Osteocyte (in vitro differentiated cells): ENCODE results near the gene SNX1. TPM values are rescaled to one million over a fixed set of nuclear protein-coding genes. Genes with fewer than 3 reads are reported as not detected.

Experiments used
- DNase-seq: peaks from one replicate; pipeline ENCODE4 v3.0.0; 2021; ENCODE audit warnings: mixed read lengths; ENCODE audit not compliant: unreplicated experiment; ENCODE audit errors: extremely low spot score
- H3K27ac Mint-ChIP-seq: one replicate; pipeline ENCODE4 v1.8.0; 2021; ENCODE audit warnings: mild to moderate bottlenecking, mixed read lengths; ENCODE audit not compliant: unreplicated experiment
- H3K27me3 Mint-ChIP-seq: one replicate; pipeline ENCODE4 v1.8.0; 2021; ENCODE audit warnings: mixed read lengths; ENCODE audit not compliant: unreplicated experiment
- H3K36me3 Mint-ChIP-seq: one replicate; pipeline ENCODE4 v1.8.0; 2021; ENCODE audit warnings: mixed read lengths; ENCODE audit not compliant: unreplicated experiment
- H3K4me1 Mint-ChIP-seq: one replicate; pipeline ENCODE4 v1.8.0; 2021; ENCODE audit warnings: mixed read lengths; ENCODE audit not compliant: unreplicated experiment
- H3K4me3 Mint-ChIP-seq: one replicate; pipeline ENCODE4 v1.8.0; 2021; ENCODE audit warnings: mild to moderate bottlenecking, moderate library complexity, mixed read lengths; ENCODE audit not compliant: unreplicated experiment
- H3K9me3 Mint-ChIP-seq: one replicate; pipeline ENCODE4 v1.8.0; 2021; ENCODE audit warnings: mixed read lengths; ENCODE audit not compliant: unreplicated experiment
- CTCF ChIP-seq: fragments of 200-600 bp; sonication (generic); IDR thresholded peaks from 2 replicates; pipeline ENCODE4 v1.5.0; 2021; ENCODE audit warnings: antibody characterized with exemption, mild to moderate bottlenecking, moderate library complexity
- total RNA-seq: library from RNA; stranded (reverse); gene quantifications from 2 replicates; pipeline ENCODE4 v1.2.1, GENCODE V29; 2021

Gene SNX1
- total RNA-seq, 1 donor from 2014 or later = 101 TPM

- Mint-ChIP-seq H3K36me3 (peaks cover 14% of the 10 kb centered on the region), H3K9me3 (no peaks in the 10 kb centered on the region), H3K27me3 (no peaks in the 10 kb centered on the region), H3K4me1 (peaks cover 11% of the 10 kb centered on the region), H3K4me3 (no peak overlapping the region), H3K27ac (no peak overlapping the region)
- TF ChIP-seq CTCF = no peak
- DNase-seq = no peak
Observed at GRCh38 chr15:64148168-64148567, 52.4 kb downstream of the SNX1 start.

GRCh38 chr15:64148581-64148980, 52.8 kb downstream of the SNX1 start:
- Mint-ChIP-seq H3K27ac (no peak overlapping the region), H3K4me1 (peaks cover 15% of the 10 kb centered on the region), H3K9me3 (no peaks in the 10 kb centered on the region), H3K36me3 (peaks cover 10% of the 10 kb centered on the region), H3K27me3 (peaks cover 3% of the 10 kb centered on the region), H3K4me3 (no peak overlapping the region)
- TF ChIP-seq CTCF = no peak
- no peak for DNase-seq

- Mint-ChIP-seq H3K9me3 (no peaks in the 10 kb centered on the region), H3K4me1 (peaks cover 15% of the 10 kb centered on the region), H3K27ac (no peak overlapping the region), H3K27me3 (peaks cover 3% of the 10 kb centered on the region), H3K36me3 (peaks cover 5% of the 10 kb centered on the region), H3K4me3 (peak overlapping the region; percentile 16)
- TF ChIP-seq CTCF = no peak
- DNase-seq = no peak
Observed at GRCh38 chr15:64149424-64149823, 53.6 kb downstream of the SNX1 start.

GRCh38 chr15:64149893-64150578, 54.3 kb downstream of the SNX1 start:
- H3K27ac Mint-ChIP-seq = no peak overlapping the region
- peaks cover 11% of the 10 kb centered on the region for H3K4me1 Mint-ChIP-seq
- no peak for TF ChIP-seq CTCF
- peaks cover 3% of the 10 kb centered on the region for H3K27me3 Mint-ChIP-seq
- peaks cover under 1% of the 10 kb centered on the region for H3K36me3 Mint-ChIP-seq
- DNase-seq = no peak
- no peaks in the 10 kb centered on the region for H3K9me3 Mint-ChIP-seq
- H3K4me3 Mint-ChIP-seq = peak overlapping the region; percentile 16

GRCh38 chr15:64151727-64152506, 56.1 kb downstream of the SNX1 start, which contains the start of gene SNX22:
Gene SNX22, plus strand, starts transcription at chr15:64151731. Its CDS starts 45 bp downstream, at chr15:64151776.
- H3K27me3 Mint-ChIP-seq = peaks cover 3% of the 10 kb centered on the region
- peak within 1 kb of the TSS; percentile 56 for H3K4me3 Mint-ChIP-seq
- peaks cover 11% of the 10 kb centered on the region for H3K36me3 Mint-ChIP-seq
- H3K4me1 Mint-ChIP-seq = peaks cover 11% of the 10 kb centered on the region
- DNase-seq = no peak
- TF ChIP-seq CTCF = no peak
- H3K9me3 Mint-ChIP-seq = no peaks in the 10 kb centered on the region
- no peak within 1 kb of the TSS for H3K27ac Mint-ChIP-seq
